ENCODE data around the gene SCYGR5.
"Not testable (repeated sequence)": the region's sequence is repeated elsewhere in the genome, so short reads cannot be mapped to it uniquely, and the experiment has no call there.

The SCYGR5 gene

GRCh38 chr2:227666631-227667170, at the start of gene SCYGR5:
TSS of gene SCYGR5 (plus strand) at chr2:227666804. CDS start at chr2:227666804, 0 bp downstream.
- DNase-seq = not testable (repeated sequence)

GRCh38 chr2:227617316-227618230, 49.0 kb upstream of the SCYGR5 start, which contains the start of gene SCYGR4:
TSS of gene SCYGR4 (plus strand) at chr2:227617498. CDS start at chr2:227617498, 0 bp downstream.
- DNase-seq = no peak

GRCh38 chr2:227623226-227623625, 43.4 kb upstream of the SCYGR5 start:
- no peak for DNase-seq

GRCh38 chr2:227625420-227625819, 41.2 kb upstream of the SCYGR5 start:
- no peak for DNase-seq

- DNase-seq = no peak
Measured at GRCh38 chr2:227626580-227627151, 39.9 kb upstream of the SCYGR5 start.

- no peak for DNase-seq
Measured at GRCh38 chr2:227627769-227628168, 38.8 kb upstream of the SCYGR5 start.

- DNase-seq = no peak
Measured at GRCh38 chr2:227629435-227629834, 37.2 kb upstream of the SCYGR5 start.

- DNase-seq = no peak
Measured at GRCh38 chr2:227630322-227630721, 36.3 kb upstream of the SCYGR5 start.

- no peak for DNase-seq
Measured at GRCh38 chr2:227632827-227633226, 33.8 kb upstream of the SCYGR5 start.

GRCh38 chr2:227634201-227634600, 32.4 kb upstream of the SCYGR5 start:
- DNase-seq = no peak

- no peak for DNase-seq
Measured at GRCh38 chr2:227642656-227643055, 23.9 kb upstream of the SCYGR5 start.

GRCh38 chr2:227643990-227644551, 22.5 kb upstream of the SCYGR5 start:
- no peak for DNase-seq

GRCh38 chr2:227653419-227653818, 13.2 kb upstream of the SCYGR5 start:
- no peak for DNase-seq

- DNase-seq = no peak
Measured at GRCh38 chr2:227654426-227654825, 12.2 kb upstream of the SCYGR5 start.

- no peak for DNase-seq
Measured at GRCh38 chr2:227655454-227655853, 11.2 kb upstream of the SCYGR5 start.

GRCh38 chr2:227657199-227657845, 9.3 kb upstream of the SCYGR5 start:
- DNase-seq = no peak

- no peak for DNase-seq
Measured at GRCh38 chr2:227661025-227661649, 5.5 kb upstream of the SCYGR5 start.

GRCh38 chr2:227661827-227662226, 4.8 kb upstream of the SCYGR5 start:
- DNase-seq = no peak

GRCh38 chr2:227665189-227665940, 1.2 kb upstream of the SCYGR5 start:
- no peak for DNase-seq

GRCh38 chr2:227671170-227671905, 4.7 kb downstream of the SCYGR5 start:
- DNase-seq = no peak

GRCh38 chr2:227673620-227674019, 7.0 kb downstream of the SCYGR5 start:
- DNase-seq = not testable (repeated sequence)
